GM12892 (cell line): ENCODE results near the gene EVA1C.

Experiments used
- POLR2A ChIP-seq: IDR thresholded peaks from 2 replicates; pipeline ENCODE4 v1.6.1; 2011; ENCODE audit warnings: low read depth, low read length, control low read depth
- POLR2AphosphoS5 ChIP-seq: IDR thresholded peaks from 2 replicates; pipeline ENCODE4 v1.6.1; 2011; ENCODE audit warnings: low read depth, low read length, control low read depth

- TF ChIP-seq POLR2A (no peak), POLR2AphosphoS5 (no peak)
Measured at GRCh38 chr21:32562915-32563314, 150.4 kb downstream of the EVA1C start.
